Articular chondrocyte of knee joint (primary cell): ENCODE measurements around the gene KLRC2. TPM values are rescaled to one million over a fixed set of nuclear protein-coding genes. Genes with fewer than 3 reads are reported as not detected.

ENCODE experiments used
- total RNA-seq: library from RNA; depleted of rRNA; stranded (reverse); fragments of >200 nt; gene quantifications from 2 replicates; pipeline ENCODE4 v1.2.3, GENCODE V29; 2012

KLRC2 gene
- total RNA-seq, result not detected in 2 replicates

GRCh38 chr12:10435816-10436215 is at the start of gene KLRC2:
TSS of gene KLRC2 (minus strand) at chr12:10436010. CDS start at chr12:10435986, 24 bp downstream.

GRCh38 chr12:10453156-10453555 is 17.3 kb upstream of the KLRC2 start, which contains the start of gene KLRC1:
TSS of gene KLRC1 (minus strand) at chr12:10453377. CDS start at chr12:10451156, 2,221 bp downstream.

DNA sequence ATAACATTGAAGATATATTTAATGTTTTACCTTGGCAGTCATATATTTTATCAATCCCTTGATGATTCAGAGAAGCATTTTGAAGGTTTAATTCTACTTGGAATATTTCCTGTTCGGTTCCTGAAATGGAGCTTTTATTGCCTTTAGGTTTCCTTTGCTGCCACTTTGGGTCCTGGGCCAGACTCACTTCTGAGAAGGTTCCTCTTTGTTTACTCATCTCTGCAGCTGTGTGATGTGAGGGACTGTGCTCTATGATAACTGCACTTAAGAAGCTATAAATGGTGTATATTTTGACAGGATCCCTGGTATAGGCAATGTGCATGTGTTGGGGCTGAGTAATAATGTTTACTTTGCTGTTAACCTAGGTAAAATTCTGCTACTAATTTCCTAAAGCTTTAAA is 15.5 kb downstream of the KLRC2 start, which contains the start of gene KLRC3:
Gene KLRC3, minus strand, starts transcription at position 262 of the 400 bp plus-strand sequence. Its CDS starts 45 bp downstream, at position 217.

DNA sequence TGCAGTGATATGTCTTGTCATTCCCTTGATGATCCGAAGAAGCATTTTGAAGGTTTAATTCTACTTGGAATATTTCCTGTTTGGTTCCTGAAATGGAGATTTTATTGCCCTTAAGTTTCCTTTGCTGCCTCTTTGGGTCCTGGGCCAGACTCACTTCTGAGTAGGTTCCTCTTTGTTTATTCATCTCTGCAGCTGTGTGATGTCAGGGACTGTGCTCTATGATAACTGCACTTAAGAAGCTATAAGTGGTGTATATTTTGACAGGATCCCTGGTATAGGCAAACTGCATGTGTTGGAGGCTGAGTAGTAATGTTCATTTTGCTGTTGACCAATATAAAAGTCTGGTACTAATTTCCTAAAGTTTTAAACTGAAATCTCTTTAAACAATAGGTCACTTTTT is 26.4 kb downstream of the KLRC2 start, which contains the start of gene KLRC4:
Gene KLRC4, minus strand, starts transcription at position 366 of the 400 bp plus-strand sequence. Its CDS starts 182 bp downstream, at position 184.

DNA sequence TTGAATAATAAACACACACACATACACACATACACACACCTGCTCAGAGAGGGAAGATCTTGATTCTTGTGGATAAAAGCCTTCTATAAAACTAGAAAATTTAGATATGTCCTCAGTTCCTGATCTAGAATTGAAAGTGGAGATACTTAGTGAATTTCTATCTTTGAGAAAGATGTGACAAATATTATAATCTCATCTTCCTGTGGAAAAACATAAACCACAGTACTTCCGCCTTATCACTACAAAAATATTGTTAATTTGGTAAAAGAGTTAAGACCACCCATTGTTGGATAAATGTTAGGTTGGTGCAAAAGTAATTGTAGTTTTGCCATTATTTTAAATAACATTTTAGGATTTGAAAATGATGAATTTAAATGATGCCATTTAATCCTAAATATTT is 45.9 kb downstream of the KLRC2 start, which contains the start of gene KLRK1:
Gene KLRK1, minus strand, starts transcription at position 138 of the 400 bp plus-strand sequence. CDS start 1,231 bp downstream, outside the sequence.

Other genes with a start within 250 kb of the KLRC2 start
- gene GABARAPL1, start 223.1 kb downstream of the KLRC2 start, total RNA-seq, result 46.3 and 49.6 TPM in 2 replicates
- gene KLRD1, start 128.1 kb downstream of the KLRC2 start, total RNA-seq, result 0.65 and 1.2 TPM in 2 replicates
- gene KLRK1, start 46.0 kb downstream of the KLRC2 start, total RNA-seq, result 0.65 TPM in 1 of 2 replicates, not detected in the other
- gene KLRC4, start 26.3 kb downstream of the KLRC2 start, total RNA-seq, result not detected in 2 replicates
- 0.22 TPM in 1 of 2 replicates, not detected in the other for gene KLRC3, start 15.4 kb downstream of the KLRC2 start, total RNA-seq
- not detected in 2 replicates for gene KLRC1, start 17.4 kb upstream of the KLRC2 start, total RNA-seq
- 1.7 and 4.0 TPM in 2 replicates for gene EIF2S3B, start 69.9 kb upstream of the KLRC2 start, total RNA-seq
- gene MAGOHB, start 177.6 kb upstream of the KLRC2 start, total RNA-seq, result 25.8 and 27.7 TPM in 2 replicates
- 0.11 and 0.13 TPM in 2 replicates for gene STYK1, start 238.0 kb upstream of the KLRC2 start, total RNA-seq